ENCODE measurements around the gene SLC25A53. TPM values are rescaled to one million over a fixed set of nuclear protein-coding genes. Genes with fewer than 3 reads are reported as not detected.

SLC25A53 gene
- polyA plus RNA-seq, 3 donors: 5.9 to 9.6 (median 7.6) TPM

GRCh38 chrX:104189837-104190236, 33.0 kb upstream of the SLC25A53 start:
- WGBS (ENCODE audit: insufficient coverage): 67% methylated on average over 1 of the region's 5 CpGs
- Mint-ChIP-seq H3K4me3 (no peak overlapping the region), H3K9me3 (peaks cover 0 to 2% (median 0%) of the 10 kb centered on the region in 7 donors), H3K36me3 (peaks cover 50 to 51% of the 10 kb centered on the region in 2 donors), H3K27me3 (ENCODE audit: low read depth in 3 of 3) (no peaks in the 10 kb centered on the region), H3K27ac (no peak overlapping the region), H3K4me1 (no peaks in the 10 kb centered on the region)
- Histone ChIP-seq H3K4me2 (replicated peaks; ENCODE audit: extremely low read depth, low read length, poor library complexity, severe bottlenecking) (no peak overlapping the region), H3K9ac (ENCODE audit: insufficient read depth, low read length, poor library complexity, severe bottlenecking) (no peak overlapping the region), H2AFZ (ENCODE audit: insufficient read depth, low read depth, low read length, poor library complexity, severe bottlenecking) (no peak overlapping the region), H3K79me2 (ENCODE audit: insufficient read depth, low read length) (no peaks in the 10 kb centered on the region), H3K27ac (ENCODE audit: low read depth in 1 of 2, low read length in 2 of 2) (no peak overlapping the region), H3K9me3 (replicated peaks in 1 of 2; ENCODE audit: control insufficient read depth in 1 of 2, insufficient read depth in 1 of 2, low read length in 2 of 2) (no peaks in the 10 kb centered on the region), H3K4me3 (replicated peaks in 1 of 3; ENCODE audit: low read depth in 2 of 3, low read length in 3 of 3) (no peak overlapping the region), H4K20me1 (ENCODE audit: insufficient read depth, low read length) (no peaks in the 10 kb centered on the region), H3K27me3 (ENCODE audit: control insufficient read depth in 2 of 2, insufficient read depth in 2 of 2, low read length in 2 of 2) (no peaks in the 10 kb centered on the region), H3K4me1 (ENCODE audit: control insufficient read depth in 1 of 2, insufficient read depth in 2 of 2, low read length in 2 of 2) (no peaks in the 10 kb centered on the region), H3K36me3 (replicated peaks in 1 of 2; ENCODE audit: control insufficient read depth in 1 of 2, insufficient read depth in 2 of 2, low read length in 2 of 2) (peaks cover 44 to 69% of the 10 kb centered on the region in 2 donors)
- TF ChIP-seq, protein P1, sequence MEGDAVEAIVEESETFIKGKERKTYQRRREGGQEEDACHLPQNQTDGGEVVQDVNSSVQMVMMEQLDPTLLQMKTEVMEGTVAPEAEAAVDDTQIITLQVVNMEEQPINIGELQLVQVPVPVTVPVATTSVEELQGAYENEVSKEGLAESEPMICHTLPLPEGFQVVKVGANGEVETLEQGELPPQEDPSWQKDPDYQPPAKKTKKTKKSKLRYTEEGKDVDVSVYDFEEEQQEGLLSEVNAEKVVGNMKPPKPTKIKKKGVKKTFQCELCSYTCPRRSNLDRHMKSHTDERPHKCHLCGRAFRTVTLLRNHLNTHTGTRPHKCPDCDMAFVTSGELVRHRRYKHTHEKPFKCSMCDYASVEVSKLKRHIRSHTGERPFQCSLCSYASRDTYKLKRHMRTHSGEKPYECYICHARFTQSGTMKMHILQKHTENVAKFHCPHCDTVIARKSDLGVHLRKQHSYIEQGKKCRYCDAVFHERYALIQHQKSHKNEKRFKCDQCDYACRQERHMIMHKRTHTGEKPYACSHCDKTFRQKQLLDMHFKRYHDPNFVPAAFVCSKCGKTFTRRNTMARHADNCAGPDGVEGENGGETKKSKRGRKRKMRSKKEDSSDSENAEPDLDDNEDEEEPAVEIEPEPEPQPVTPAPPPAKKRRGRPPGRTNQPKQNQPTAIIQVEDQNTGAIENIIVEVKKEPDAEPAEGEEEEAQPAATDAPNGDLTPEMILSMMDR (IDR thresholded peaks at IDR 0.05): no peak
- intact Hi-C loops (cut with micrococcal nuclease): no loop called here
- no peak for DNase-seq

- Histone ChIP-seq H2AFZ (ENCODE audit: insufficient read depth, low read depth, low read length, poor library complexity, severe bottlenecking) (no peak overlapping the region), H4K20me1 (ENCODE audit: insufficient read depth, low read length) (no peaks in the 10 kb centered on the region), H3K27me3 (ENCODE audit: control insufficient read depth in 2 of 2, insufficient read depth in 2 of 2, low read length in 2 of 2) (no peaks in the 10 kb centered on the region), H3K36me3 (replicated peaks in 1 of 2; ENCODE audit: control insufficient read depth in 1 of 2, insufficient read depth in 2 of 2, low read length in 2 of 2) (peaks cover 44 to 78% of the 10 kb centered on the region in 2 donors), H3K4me2 (replicated peaks; ENCODE audit: extremely low read depth, low read length, poor library complexity, severe bottlenecking) (no peak overlapping the region), H3K79me2 (ENCODE audit: insufficient read depth, low read length) (no peaks in the 10 kb centered on the region), H3K9ac (ENCODE audit: insufficient read depth, low read length, poor library complexity, severe bottlenecking) (no peak overlapping the region), H3K4me3 (replicated peaks in 1 of 3; ENCODE audit: low read depth in 2 of 3, low read length in 3 of 3) (no peak overlapping the region), H3K4me1 (ENCODE audit: control insufficient read depth in 1 of 2, insufficient read depth in 2 of 2, low read length in 2 of 2) (no peaks in the 10 kb centered on the region), H3K9me3 (replicated peaks in 1 of 2; ENCODE audit: control insufficient read depth in 1 of 2, insufficient read depth in 1 of 2, low read length in 2 of 2) (no peaks in the 10 kb centered on the region), H3K27ac (ENCODE audit: low read depth in 1 of 2, low read length in 2 of 2) (no peak overlapping the region)
- H3K27me3 Mint-ChIP-seq (ENCODE audit: low read depth in 3 of 3): peaks cover 0 to 3% (median 0%) of the 10 kb centered on the region in 3 donors
- no peak for DNase-seq
- peaks cover 56 to 65% of the 10 kb centered on the region in 2 donors for H3K36me3 Mint-ChIP-seq
- no peaks in the 10 kb centered on the region for H3K4me1 Mint-ChIP-seq
- intact Hi-C loops (cut with micrococcal nuclease): no loop called here
- H3K9me3 Mint-ChIP-seq: peaks cover 0 to 2% (median 0%) of the 10 kb centered on the region in 7 donors
- TF ChIP-seq, protein P1 (IDR thresholded peaks at IDR 0.05): no peak
- 100% methylated on average over 4 of the region's 8 CpGs for WGBS (ENCODE audit: insufficient coverage)
- H3K27ac Mint-ChIP-seq: peak overlapping the region in 1 of 7 donors; percentile 31
- no peak overlapping the region for H3K4me3 Mint-ChIP-seq
These were observed 31.1 kb upstream of the SLC25A53 start for GRCh38 chrX:104187931-104188330.
